HG03354 (cell line): ENCODE results near the gene NKD1.

Source experiments
- ATAC-seq: cut with Tn5 transposase; IDR thresholded peaks from one replicate; pipeline ENCODE4 v1.9.1; 2021; ENCODE audit warnings: mild to moderate bottlenecking; ENCODE audit not compliant: unreplicated experiment, poor library complexity, severe bottlenecking

The NKD1 gene

DNA sequence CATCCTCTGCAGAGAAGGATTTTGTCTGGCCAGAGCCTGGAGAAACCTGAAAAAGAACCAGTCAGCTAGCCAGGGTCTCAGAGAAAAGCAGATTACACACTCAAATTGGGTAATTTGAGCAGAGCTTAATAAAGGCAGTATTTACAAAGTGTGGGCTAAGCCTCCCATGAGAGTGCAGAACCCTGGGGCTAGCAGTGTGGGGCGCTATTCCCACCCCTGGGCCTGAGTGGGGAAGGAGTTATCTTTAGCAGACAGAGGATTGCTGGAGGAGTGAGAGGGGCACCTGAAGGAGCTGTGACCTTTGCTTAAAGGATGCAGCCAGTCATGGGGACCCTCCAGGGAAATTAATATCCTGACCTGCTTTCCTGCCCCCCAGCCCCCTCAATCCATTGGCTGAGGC, 86.8 kb downstream of the NKD1 start:
- no peak for ATAC-seq

DNA sequence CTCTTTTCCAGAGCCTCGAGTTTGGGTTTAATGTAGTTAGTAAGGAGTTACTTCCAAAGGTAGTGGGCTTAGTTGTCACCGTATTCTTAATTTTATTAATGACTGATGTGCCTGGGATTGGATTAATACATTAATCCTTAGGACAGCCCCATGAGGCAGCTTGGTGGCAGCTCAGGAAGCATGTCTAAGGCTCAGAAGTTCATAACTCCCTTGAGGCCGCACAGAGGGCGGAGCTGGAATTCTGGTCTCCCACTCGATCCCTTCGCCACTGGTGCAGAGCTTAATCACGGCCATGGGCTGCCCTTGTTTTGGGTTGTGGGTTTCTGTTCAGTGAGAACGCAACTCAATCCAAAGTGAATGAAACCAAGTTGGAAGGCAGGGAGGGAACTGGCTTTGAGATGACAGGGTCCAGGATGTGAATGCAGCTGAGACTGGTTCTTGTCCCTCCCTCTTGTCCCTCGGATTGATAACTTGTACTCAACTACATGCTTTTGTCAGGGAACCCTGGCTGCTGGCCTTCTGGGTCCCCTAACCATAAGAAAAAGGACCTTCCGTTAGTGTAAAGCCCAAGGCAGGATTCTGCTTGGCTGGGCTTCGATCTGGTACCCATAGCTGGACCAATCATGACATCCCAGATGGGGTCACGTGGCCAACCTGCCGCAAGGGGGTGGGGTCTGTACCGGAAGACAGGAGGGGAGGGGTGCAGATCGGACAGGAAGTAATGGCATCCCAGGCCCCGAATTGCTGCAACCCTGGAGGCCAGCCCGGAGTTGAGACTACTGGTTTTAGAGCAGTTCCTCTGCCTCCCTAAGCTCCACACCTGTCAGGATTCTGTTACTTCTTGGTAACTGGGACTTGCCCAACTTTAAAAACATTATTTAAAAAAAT, 87.6 kb downstream of the NKD1 start:
- ATAC-seq, result no peak

DNA sequence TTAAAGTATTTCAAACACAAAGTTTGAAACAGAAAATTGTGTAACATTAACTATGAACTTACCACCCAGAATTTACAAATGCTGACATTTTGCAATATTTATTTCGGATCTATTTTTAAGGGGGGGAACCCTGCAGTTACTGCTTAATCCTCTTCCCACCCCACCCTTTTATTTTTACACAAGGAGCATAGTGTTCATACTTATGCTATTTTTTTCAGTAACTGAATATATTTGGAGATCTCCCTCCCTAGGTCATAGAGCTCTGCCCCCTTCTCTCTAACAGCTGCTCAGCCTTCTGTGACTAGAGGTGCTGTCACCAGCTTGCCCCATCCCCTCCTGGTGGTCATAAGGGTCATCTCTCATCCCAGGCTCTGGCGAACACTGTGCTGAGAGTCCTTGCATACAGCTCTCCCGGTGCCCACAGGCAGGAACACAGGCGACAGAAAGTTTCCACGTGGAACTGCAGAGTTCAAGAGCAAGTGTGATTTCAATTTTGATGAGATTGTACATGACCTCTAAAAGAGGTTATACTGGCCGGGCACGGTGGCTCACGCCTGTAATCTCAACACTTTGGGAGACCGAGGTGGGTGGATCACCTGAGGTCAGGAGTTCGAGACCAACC, 88.7 kb downstream of the NKD1 start:
- no peak for ATAC-seq

DNA sequence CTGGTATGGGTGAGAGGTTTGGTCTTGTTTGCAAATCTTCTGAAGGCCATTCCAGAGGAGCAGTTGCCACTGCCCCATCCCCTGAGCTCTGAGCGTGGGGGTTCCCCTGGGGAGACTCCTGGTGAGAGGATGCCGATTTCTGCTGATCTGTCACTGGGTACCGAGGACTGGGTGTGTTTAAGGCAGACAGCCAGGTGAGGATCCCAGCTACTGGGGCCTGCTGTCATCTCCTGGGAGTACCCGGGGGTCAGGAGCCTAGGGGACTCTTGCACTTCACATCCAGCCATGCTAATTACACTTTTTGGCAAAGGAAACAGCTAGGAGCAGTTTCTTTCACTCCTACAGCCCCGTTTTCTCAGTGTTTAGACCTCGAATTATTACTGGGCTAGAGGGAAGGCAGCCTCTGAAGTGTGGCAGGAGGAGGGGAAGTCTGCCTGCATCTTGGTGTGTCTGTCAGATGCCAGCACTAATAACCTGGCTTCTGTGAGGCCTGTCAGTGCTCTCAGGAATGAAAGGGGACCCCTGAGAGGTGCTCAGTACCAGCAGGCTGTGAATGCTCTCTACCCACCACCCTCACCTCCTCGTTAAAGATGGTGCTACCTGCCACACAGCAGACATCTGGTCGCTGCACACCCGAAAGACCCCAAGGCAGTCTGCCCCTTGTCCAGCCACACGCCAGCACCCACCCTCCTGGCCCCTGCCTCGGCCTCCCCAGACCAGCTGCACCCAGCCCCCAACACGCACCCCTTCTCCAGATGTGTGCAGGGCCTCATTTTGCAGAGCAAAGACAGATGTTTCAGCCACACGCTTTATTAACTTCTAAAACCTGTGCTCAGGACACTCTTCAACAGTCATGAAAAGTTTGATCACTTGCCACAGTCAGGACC, 89.8 kb downstream of the NKD1 start:
- no peak for ATAC-seq

DNA sequence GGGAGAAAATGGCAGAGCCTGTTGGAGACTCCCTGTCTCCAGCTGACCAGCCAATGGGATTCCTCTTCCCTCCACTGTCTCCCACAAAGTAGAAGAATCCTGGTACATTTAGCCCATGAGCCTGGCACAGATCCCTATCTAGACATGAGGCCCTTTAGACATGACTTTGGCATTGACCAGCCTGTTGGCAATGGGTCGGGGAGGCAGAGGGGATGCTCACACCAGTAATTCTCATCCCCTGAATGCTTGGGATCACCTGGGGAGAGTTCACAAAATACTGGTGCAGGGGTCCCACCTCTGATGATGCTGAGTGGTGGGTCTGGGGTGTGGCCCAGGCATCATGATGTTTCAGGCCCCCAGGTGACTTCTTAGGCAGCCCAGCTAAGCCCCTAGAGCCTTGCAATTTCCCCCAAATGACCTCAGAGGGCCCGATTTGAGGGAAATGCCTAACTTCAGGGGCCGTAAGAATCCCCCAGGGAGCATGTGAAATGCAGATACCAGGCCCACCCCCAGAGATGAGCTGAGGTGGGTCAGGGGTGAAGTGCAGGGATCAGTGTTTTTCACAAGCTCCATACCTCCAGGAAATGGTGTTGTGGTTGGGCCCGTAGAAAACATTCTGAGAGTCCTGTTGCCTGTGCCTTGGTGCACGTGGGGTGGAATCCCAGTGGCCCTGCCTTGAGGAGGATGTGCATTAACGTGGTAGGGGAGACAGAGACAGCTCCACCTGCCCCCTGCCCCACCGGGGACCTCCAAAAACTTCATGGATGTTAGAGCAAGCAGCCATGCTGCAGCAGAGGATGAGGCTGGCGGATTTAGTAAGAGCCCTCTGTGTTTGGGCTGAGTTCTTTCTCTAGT, 90.8 kb downstream of the NKD1 start:
- no peak for ATAC-seq

DNA sequence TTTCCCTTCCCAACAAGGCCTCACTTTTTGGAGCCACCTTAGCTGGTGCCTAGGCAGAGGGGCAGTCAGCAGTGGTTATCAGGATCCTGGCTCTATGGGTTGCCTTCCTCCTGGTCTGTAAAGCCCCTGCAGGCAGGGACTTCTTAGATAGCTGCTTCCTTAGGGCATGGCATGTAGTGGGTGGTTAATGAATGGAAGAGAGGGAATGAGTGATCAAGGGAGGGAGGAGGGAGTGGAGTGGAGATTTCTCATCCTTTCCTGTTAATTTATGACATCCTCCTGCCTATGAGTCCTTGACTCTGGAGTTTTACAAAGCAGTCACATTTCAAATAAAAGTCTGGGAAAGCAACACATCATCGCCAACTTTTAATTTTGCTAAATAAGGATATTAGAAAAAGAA, 92.2 kb downstream of the NKD1 start:
- no peak for ATAC-seq

DNA sequence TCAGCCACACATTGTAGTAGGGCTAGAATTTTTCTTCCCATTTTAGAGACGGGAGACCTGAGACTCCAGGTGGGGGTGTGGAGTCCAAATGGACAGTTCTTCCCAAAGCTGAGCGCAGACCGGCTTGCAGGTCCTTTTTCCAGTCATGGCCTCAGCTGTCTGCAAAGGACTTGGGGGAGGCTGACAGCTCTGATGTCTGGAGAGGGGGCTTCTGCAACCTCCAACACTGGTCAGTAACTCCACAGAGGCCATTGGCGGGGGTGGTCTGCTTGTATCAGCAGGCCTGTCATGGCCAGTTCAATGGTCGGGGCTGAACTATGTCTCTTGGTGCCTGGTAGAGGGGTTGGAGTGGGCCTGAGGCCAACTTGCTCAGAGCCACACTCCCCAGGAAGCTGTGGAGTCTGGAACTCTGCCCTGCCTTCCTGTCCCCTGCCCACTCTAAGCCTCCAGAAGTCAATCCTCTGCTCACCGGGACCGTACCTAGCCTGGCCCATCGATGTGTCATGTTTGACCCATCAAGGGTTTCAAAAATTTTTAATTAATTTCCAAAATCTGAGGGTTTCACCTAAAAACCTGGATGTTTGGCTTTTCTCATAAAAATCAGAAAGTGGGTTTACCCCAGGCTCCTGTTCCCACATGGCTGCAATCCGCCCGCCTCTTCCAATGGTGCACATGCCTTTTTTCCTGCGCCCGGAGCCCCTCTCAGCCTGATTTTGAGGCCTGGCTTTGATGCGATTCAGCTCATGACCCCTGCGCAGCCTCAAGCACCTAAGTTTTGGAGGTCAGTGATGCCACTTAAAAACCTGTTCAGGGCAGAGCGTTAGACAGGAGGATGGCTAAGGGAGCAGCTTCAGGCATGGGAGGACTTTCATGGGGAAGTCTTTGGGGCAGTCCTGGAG, 93.0 kb downstream of the NKD1 start:
- no peak for ATAC-seq

DNA sequence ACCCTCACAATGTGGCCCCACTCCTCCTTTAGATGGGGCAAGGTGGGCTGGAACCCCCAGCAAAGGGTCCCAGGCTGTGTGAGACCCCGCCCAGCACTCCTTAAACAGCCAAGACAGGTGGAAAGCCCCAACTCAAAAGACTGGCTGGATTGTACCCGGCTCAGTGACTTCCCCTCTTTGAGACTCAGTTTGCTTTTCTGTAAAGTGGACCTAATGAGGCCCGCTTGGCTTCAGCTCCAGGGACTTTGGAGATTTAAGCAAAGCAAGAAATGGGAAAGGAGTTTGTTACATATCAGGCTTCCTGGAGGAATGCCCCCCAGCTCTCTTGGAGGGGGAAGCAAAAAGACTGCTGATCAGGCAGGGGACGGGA, 93.6 kb downstream of the NKD1 start:
- no peak for ATAC-seq

DNA sequence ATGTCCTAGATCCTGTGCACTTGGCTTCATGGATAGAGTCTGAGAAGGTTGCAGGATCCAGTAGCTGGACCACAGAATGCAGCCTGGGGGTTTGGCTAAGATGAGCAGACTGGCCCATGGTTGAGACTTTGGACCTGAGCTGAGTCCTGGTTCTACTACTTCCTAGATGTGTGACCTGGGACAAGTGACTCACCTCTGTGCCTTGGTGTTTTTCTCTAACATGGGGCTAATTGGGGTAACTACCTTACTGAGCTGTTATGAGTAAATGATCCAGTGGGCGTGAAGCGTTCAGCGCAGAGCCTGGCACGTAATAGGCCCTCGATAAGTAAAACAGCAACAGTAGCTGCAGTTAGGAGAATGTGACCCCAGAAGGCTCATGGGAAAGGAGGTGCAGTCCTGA, 94.2 kb downstream of the NKD1 start:
- ATAC-seq, result no peak

DNA sequence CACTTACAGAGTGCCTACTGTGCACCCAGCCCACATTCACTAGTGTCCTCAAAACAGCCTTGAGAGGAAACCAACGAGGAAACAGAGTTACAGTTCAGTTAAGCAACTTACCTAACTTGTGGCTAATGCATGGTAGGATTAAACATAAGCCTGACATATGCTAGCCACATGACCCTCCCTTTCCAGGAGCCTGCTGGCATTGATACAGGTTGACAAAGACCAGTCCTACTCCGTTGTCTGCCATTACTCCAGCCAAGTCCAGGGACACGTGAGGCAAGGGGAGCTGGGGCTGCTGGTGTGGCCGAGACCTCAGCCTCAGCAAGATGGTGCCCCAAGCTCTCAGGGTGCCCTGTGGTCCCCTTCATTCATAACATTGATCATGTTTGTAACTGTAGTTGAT, 95.0 kb downstream of the NKD1 start:
- no peak for ATAC-seq

DNA sequence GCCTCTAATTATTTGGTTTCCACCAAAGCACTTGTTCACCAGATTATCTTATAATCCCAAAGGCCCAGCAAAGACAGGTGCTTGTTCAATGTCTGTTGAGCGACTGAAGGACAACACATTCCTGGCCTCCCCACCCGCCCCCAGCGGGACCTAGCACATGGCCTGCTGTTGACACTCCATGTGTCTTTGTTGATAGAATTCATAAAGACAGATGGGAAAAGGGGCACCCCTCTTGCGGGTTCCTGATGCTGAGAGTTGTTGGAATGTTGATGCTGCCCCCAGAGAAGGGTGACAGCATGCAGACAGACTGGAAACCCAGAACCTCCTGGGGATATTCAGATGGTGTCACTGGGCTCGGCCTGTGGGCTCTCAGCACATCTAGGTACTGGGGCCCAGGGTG, 96.0 kb downstream of the NKD1 start:
- no peak for ATAC-seq

DNA sequence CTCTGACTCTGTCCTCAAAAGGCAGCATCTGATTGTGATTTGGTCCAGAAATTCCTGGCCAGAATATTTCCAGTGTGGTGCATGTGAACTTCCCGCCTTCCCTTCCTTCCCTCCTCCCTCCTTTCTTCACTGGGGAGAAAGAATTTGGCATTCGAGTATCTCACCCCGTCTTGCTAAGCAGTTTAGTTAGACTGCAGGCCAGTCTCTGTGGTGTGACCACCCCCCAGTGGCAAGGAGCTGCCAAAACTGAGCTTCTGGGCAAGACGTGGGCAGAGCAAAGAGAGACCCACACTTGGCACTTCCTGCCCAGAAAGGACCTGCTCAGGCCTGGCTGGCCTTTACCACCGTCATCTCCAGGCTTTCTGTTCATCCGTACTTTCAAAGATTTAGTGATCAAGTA, 96.5 kb downstream of the NKD1 start:
- ATAC-seq, result no peak

DNA sequence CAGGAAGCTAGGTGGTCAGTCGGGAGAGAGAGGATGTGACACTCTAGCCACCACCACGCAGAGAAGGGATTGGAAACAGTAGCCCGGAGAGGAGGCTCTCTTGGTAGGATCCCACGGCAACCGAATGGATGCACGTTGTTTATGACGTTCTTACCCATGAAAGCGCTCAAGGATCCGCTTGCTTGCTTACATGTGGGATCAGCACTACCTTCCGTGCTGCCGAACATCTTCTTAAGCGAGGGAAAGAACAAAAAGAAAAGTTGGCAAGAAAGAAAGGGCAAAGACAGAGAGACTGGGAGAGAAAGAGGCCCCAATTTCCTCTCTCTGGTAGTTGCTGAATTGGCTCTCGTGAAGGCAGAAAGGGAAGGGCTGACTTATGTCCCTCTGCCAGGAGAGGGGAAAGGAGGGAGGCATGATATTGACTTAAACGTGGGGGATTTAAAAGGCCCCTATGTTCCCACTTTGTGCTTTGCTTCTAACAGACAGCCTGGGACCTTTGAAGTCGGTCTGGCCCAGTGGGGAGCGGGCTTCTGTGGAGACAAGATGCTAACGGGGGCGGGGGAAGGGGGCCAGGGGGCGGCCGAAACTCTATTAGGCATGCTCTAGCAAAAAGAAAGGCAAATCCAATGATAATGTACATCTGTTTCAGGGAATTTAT, 97.5 kb downstream of the NKD1 start:
- ATAC-seq, result no peak

DNA sequence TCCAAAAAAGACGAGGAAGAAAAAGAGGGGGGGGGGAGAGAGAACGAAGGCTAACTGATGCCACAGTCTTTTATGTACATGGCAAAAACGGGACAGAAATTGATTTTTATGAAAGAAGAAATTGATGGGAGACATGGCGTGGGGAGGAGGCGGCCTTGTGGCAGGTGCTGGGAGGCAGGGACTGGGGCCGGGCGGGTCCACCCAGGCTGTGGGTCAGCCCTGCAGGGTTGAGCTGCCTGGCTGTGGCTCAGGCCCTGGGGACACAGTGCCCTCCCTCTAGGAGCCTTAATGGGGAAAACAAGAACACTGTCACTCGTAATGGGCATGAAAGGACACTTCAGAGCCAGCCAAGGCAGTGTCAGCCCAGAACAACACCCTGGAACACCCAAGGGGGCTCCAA, 98.1 kb downstream of the NKD1 start:
- no peak for ATAC-seq

DNA sequence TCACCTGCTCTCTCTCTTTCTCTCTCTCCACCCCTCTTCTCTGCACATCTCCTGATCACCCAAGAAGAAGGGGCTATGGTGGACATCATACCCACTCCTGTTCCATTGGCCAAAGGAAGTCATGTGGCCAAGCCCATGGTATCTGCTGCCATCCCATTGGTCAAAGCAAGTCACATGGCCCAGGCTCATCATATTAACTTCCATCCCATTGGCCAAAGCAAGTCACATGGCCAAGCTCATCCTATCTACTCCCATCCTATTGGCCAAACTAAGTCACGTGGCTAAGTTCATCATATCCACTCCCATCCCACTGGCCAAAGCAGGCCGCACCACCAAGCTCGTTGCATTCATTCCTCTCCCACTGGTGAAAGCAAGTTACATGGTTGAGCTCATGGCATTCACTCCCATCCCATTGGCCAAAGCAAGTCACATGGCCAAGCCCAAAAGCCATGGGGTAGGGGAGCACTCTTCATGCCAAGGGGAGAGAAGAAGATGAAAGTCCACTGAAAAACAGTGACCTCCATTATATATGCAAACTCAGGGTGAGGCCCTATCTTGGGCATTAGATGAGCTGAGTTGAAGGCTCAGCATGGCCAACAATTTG, 103.7 kb downstream of the NKD1 start:
- no peak for ATAC-seq

DNA sequence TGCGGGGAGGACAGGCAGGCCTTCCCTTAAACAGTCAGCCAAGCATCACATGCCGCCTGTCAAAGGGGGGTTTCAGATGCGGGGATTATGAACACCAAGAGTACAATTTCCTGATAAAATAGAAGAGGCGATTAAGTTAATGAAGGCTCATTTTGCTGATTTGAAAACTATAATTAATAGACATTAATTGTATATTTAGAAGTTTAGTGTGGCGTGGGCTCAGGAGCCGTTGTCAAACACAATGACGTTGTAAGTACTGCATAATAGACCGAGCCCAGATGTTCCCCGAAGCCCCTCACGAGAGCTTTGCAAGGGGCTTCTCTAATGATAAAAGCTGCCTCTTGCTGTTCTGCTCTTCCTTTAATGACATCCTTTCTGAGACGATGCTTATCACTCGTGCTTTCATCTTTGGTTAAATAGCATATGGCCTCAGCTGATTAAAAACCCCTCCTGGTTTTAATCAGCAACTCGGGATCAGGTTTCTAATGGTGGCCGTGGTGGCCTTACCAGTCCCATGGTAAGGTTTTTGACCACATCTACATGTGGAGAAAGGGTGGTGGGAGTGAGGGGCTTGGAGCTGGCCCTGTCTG, 104.7 kb downstream of the NKD1 start:
- ATAC-seq, result no peak
